HG03139 (cell line): Measurements from ENCODE around the gene NECAB3.
"Not testable (repeated sequence)": the region's sequence is repeated elsewhere in the genome, so short reads cannot be mapped to it uniquely, and the experiment has no call there.

Experiments used
- ATAC-seq: cut with Tn5 transposase; IDR thresholded peaks from one replicate; pipeline ENCODE4 v1.9.1; 2021; ENCODE audit not compliant: unreplicated experiment

The NECAB3 gene

GRCh38 chr20:33650753-33651561 is 23.3 kb downstream of the NECAB3 start:
- ATAC-seq: no peak

DNA sequence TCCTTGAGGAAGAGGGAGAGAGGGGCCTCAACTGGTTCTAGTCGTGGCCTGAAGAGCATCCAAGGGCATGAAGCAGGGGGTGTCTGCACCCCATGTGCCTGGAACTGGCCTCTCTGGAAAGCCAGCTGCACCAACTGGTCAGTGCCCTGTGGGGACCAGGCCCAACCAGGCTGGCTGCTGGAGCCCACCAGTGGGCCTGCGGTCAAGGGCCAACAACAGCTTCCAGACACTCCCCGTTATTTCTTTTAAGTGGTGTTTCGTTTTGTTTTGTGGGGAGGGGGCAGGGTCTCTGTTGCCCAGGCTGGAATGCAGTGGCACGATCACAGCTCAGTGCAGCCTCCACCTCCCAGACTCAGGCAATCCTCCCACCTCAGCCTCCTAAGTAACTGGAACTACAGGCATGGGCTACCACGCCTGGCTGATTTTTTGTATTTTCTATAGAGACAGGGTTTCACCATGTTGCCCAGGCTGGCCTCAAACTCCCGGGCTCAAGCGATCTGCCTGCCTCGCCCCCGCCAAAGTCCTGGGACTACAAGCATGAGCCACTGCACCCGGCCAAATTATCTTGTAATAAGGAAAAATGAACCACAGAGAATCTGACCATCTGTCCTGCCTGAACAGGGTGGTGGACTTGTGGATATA is 24.0 kb downstream of the NECAB3 start:
- ATAC-seq: no peak

DNA sequence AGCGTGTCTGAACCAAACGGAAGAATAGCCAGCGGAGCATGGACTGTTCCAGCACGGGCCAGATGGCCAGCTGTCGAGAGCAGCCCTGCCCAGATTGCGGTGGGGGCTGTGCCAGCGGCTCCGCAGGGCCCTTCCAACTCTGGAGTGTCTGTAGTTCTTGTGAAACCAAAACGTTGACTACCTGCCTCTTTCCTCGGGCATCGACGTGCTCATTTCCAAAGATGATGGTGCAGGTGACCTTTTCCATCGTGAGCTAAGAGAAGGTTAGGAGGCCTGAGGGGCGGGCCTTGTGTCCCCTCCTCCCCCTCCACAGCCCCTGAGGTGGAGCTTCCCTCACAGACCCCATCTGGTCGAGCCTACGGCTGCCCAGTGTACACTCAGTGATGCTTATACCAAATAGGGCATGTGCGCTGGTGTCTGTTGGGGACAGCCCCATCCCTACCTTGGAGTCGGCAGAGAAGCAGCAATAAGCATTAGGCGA is 25.0 kb downstream of the NECAB3 start:
- ATAC-seq: no peak

GRCh38 chr20:33648396-33649004 is 25.7 kb downstream of the NECAB3 start:
- no peak for ATAC-seq

DNA sequence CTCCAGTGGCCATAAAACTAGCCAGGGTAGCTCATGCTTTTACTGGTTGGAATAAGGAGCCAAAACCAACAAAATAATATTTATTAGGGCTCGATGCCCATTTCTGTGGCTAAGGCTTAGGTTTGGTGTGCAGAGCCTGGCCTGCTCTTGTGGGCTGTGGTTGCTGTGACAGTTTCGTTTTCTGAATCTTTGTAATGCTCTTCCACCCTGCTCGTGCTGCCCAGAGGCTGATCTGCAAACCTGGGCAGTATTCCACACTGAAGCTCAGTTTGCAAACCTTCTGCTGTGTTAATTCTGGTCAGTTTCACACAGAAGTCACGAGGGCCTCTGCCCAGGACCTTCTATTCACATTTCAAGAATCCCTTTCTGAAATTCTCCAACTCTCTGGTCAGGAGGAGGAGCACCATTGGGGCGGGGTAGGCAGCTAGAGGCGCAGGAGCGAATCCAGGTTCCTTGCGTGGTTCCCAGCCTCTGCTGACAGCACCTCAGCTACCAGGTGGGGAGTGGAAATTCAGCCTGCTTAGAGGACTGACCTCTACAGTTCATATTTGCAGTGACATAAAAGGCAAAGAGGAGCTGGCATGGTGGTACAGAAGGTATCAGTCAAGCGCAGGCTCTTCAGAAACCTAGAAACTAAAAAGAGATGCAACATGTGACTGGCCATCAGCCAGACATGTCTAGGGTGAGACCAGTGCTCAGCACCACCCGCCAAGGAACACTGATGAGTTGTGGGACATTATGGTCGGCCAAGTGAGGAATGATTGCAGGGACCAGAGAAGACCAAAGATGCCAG is 26.4 kb downstream of the NECAB3 start:
- ATAC-seq: no peak

GRCh38 chr20:33646959-33647602 is 27.1 kb downstream of the NECAB3 start:
- not testable (repeated sequence) for ATAC-seq

- no peak for ATAC-seq
Measured at GRCh38 chr20:33646191-33646590, 28.0 kb downstream of the NECAB3 start.

GRCh38 chr20:33645396-33645795 is 28.8 kb downstream of the NECAB3 start:
- ATAC-seq: no peak

- ATAC-seq: no peak
Measured at GRCh38 chr20:33645072-33645358, 29.2 kb downstream of the NECAB3 start.

DNA sequence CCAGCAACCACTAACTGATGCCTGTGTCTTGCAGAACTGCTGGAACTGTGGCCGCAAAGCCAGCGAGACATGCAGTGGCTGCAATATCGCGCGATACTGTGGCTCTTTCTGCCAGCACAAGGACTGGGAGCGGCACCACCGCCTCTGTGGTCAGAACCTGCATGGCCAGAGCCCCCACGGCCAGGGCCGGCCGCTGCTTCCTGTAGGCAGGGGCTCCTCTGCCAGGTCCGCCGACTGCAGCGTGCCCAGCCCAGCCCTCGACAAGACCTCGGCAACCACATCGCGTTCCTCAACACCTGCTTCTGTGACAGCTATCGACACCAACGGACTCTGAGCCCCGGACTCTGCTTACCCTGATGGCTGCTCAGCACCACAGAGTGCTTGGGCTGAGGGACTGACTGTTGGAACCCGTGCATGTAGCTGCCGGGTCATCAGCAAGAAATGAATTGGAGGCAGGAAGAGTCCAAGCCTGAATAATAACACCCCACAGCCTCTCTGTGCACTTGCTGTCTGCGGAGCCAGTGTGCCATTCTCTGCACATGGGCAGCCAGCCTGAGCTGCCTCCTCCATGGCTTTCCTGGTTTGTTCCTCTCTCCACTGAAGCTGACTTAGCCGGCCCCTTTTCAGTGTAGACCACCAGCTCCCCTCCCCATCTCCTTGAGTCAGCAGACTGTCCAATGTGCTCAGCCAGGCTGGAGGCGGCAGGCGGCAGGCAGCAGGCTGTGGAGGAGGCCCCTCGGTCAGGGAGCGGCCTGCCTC is 29.7 kb downstream of the NECAB3 start:
- ATAC-seq: no peak

GRCh38 chr20:33640287-33640686 is 33.9 kb downstream of the NECAB3 start:
- ATAC-seq: no peak

DNA sequence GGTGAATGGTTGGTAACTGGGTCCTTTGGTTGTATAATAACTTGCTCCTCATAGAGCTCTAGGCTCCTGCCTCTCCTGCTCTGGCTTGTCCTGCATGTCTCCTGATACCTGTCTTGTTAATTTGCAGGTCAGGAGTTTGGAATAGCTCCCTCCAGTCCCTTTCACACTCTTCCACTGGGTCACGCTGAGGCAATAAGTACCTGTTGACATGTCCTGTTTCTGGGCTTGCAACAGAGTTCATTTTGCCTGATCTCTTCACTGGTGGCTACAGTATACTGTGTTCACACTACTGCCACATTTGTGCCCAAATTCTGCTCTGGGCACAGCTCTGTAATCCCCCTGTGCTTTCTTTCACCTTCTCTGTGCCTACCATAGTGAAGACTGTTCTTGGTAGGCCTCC is 37.5 kb downstream of the NECAB3 start:
- no peak for ATAC-seq

- no peak for ATAC-seq
Measured at GRCh38 chr20:33635341-33635740, 38.9 kb downstream of the NECAB3 start.

DNA sequence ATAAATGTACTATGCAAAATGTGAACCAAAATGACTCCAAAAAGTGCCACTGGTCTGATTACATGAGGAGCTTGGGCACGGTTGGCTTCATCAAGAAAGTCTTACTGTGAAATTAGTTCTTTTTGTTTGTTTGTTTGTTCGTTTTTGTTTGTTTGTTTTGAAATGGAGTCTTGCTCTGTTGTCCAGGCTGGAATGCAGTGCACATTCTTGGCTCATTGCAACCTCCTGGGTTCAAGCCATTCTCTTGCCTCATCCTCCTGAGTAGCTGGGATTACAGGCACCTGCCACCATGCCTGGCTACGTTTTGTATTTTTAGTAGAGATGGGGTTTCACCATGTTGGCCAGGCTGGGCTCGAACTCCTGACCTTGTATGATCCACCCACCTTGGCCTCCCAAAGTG is 42.3 kb downstream of the NECAB3 start:
- ATAC-seq: not testable (repeated sequence)

GRCh38 chr20:33630507-33630906 is 43.7 kb downstream of the NECAB3 start:
- no peak for ATAC-seq

DNA sequence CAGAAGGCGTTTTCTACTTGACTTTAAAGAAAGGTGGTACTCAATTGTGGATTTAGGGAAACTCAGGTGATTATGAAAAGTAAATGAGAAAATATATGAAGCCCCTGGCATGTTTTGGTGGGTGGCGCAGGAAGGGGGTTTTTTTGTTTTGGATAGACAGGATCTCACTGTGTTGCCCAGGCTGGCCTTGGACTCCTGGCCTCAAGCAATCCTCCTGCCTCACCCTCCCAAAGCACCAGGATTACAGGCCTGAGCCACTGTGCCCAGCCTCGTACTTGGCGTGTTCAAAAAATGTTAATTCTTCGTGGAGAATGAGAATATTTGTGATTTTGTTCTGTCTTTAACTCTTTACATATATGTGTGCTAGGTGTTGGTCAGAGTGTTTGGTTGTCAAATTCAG is 44.2 kb downstream of the NECAB3 start:
- no peak for ATAC-seq

DNA sequence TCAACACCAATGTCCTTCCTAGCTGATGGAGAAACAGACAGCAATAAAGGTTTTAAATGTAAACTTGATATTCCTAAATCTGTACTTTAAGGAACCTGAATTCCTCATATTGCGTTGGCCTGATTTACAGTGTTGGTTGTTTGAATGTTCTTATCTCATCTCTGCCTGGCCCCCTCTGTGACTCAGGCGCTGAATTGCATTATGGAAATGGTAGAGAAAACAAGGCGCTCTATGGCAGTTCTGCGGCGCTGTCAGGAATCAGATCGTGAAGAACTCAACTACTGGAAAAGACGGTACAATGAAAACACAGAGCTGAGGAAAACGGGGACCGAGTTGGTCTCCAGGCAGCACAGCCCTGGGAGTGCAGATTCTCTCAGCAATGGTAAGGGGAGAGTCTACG is 44.7 kb downstream of the NECAB3 start:
- no peak for ATAC-seq

- ATAC-seq: no peak
Measured at GRCh38 chr20:33627577-33628216, 46.5 kb downstream of the NECAB3 start.

DNA sequence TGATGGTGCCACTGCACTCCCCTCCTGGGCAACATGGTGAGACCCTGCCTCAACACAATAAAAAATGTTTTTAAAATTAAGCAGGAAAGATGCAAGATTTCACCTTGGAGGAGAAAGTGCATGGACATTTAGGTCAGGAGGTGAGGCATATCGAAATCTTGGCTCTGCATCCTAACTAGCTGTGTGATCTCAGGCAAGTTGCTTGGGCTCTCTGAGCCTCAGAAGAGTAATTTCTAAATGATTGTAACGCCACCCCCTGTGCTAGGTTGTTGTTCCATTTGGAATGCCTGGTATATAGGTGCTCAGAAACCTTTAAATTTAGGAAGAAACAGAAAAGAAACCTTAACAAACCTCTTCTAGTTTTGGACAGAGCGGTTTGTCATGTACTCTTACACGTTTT is 48.0 kb downstream of the NECAB3 start:
- no peak for ATAC-seq

DNA sequence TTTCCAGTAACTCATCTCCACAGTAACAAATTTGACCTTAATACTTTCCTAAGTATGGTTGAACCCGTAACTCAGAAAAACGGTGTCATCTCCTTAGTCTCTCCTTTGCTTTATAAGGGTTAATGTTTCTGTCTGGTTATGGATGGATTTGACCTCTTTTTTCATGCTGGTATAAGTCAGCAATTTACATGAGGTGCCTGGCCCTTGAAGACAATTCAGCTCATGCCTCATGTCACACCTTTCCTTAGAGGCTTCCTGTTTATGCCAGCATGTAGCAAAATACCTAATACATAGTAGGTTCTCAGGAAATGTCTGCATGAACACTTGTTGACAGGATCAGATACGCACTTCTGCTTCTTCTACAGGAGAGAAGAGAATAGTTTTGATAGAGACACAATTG is 49.8 kb downstream of the NECAB3 start:
- ATAC-seq: no peak
